Measurements from ENCODE around the gene ERRFI1. TPM values are rescaled to one million over a fixed set of nuclear protein-coding genes. Genes with fewer than 3 reads are reported as not detected.

ERRFI1 gene
- total and polyA plus RNA-seq, 10 donors, result 2.0 to 12.5 (median 7.9) TPM

DNA sequence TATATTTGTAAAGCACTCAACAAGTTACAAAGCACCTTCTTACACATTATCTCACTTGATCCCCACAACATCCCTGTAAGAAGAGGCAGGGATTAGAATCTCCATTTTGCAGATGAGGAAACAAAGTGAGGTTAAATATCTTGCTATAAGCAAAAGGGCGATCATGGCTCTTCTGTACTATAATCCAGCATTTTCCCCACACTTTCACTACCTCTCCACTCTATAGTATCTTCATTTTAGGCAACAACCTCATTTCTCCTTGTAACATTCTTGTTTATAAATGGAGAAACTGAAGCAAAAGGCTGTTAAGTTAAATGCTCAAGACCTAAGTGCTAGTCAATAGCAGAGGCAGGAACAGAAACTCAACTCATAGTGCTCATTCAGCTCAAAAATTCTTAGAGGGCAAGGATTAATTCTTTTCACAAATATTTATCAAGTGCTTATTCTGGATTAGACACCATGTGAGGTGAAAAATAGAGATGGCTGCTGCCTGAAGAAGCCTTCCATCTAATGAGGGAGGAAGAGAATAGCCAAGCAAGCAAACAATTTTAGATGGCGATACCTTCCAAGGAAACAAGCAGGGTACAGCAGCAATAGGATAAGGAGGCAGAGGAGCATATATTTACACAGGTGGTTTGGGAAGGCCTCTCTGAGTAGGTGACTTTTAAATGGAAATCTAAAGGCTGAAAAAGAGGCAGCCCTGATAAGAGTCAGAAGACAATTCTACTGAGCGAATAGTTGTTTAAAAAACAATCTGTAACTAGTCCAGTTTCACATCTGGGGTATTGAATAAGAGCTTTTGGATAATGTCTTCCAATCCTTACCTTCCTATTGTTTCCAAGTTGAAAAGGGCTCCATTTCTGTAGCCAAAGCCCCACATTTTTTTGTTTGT, 3.5 kb downstream of the ERRFI1 start:
- Histone ChIP-seq H3K27me3 (replicated peaks in 1 of 7) (peaks cover 0 to 39% (median 9%) of the 10 kb centered on the region in 7 donors), H3K4me3 (no peak overlapping the region), H3K36me3 (no peaks in the 10 kb centered on the region), H3K4me1 (peaks cover 0 to 40% (median 22%) of the 10 kb centered on the region in 6 donors), H3K27ac (no peak overlapping the region), H3K9me3 (no peaks in the 10 kb centered on the region)
- intact Hi-C loops (cut with DNase I; ENCODE audit: low total_unique reads), result no loop called here
- TF ChIP-seq POLR2AphosphoS5 (IDR thresholded peaks at IDR 0.05) (no peak), POLR2A (IDR thresholded peaks at IDR 0.05) (no peak)
- TF ChIP-seq, protein P1, sequence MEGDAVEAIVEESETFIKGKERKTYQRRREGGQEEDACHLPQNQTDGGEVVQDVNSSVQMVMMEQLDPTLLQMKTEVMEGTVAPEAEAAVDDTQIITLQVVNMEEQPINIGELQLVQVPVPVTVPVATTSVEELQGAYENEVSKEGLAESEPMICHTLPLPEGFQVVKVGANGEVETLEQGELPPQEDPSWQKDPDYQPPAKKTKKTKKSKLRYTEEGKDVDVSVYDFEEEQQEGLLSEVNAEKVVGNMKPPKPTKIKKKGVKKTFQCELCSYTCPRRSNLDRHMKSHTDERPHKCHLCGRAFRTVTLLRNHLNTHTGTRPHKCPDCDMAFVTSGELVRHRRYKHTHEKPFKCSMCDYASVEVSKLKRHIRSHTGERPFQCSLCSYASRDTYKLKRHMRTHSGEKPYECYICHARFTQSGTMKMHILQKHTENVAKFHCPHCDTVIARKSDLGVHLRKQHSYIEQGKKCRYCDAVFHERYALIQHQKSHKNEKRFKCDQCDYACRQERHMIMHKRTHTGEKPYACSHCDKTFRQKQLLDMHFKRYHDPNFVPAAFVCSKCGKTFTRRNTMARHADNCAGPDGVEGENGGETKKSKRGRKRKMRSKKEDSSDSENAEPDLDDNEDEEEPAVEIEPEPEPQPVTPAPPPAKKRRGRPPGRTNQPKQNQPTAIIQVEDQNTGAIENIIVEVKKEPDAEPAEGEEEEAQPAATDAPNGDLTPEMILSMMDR (IDR thresholded peaks at IDR 0.05 in 8 of 11, conservative IDR thresholded peaks at IDR 0.05 in 3 of 11), result no peak
- WGBS, 5 donors, result 91 to 98% (median 94%) methylated on average over 3 of the region's 3 CpGs
- no peak for DNase-seq

DNA sequence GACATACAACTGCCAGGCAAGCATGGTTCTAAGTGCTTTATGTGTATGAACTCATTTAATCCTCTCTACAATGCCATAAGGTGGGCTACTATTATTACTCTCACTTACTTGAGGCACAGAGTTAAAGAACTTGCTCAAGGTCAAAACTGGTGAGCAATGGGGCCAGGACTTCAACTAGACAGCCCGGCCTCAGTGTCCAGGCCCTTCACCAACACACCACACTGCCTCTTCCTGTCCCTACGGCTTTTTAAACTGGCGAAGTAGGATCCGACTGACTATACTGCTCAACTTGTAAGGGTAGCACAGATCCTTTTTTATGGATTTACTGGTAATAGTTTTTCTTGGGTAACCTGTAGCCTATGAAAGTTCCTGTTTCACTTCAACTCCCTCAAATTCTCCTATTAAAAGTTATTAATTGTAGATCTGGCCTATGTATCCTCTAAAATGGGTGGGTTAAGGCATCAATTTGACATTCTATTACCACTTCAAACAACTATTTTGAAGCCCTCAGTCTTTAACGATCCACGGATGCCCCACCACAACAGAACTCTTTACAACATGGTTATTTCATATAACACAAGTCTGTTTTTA, 4.3 kb downstream of the ERRFI1 start:
- TF ChIP-seq POLR2AphosphoS5 (IDR thresholded peaks at IDR 0.05) (no peak), POLR2A (IDR thresholded peaks at IDR 0.05) (no peak)
- TF ChIP-seq, protein P1 (IDR thresholded peaks at IDR 0.05 in 8 of 11, conservative IDR thresholded peaks at IDR 0.05 in 3 of 11), result no peak
- Histone ChIP-seq H3K27ac (no peak overlapping the region), H3K4me1 (peaks cover 0 to 35% (median 21%) of the 10 kb centered on the region in 6 donors), H3K27me3 (replicated peaks in 1 of 7) (peaks cover 0 to 31% (median 9%) of the 10 kb centered on the region in 7 donors), H3K36me3 (no peaks in the 10 kb centered on the region), H3K4me3 (no peak overlapping the region), H3K9me3 (no peaks in the 10 kb centered on the region)
- no peak for DNase-seq
- intact Hi-C loops (cut with DNase I; ENCODE audit: low total_unique reads), result no loop called here
- WGBS, 5 donors, result 90 to 93% (median 91%) methylated on average over 6 of the region's 6 CpGs

DNA sequence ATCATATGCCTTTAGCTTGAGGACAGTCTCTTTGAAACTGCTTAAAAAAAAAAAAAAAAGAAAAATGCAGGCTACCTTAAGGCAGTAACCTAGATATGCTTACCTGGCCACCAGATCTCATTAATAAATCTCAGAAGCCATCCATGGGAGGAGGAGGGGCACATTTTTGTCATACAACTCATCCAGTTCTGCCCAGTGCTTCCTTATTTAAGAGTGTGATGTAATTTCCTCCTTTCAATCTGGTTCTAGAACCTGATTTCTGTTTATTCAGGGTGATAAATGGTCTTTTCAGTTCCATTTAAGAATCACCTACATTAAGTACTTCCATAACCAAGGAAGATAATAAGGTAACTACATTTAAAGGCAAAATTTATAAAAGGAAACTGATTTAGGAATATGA, 6.1 kb downstream of the ERRFI1 start:
- Histone ChIP-seq H3K27me3 (replicated peaks in 1 of 7) (peaks cover 0 to 16% (median 5%) of the 10 kb centered on the region in 7 donors), H3K4me1 (peaks cover 3 to 36% (median 16%) of the 10 kb centered on the region in 6 donors), H3K36me3 (no peaks in the 10 kb centered on the region), H3K27ac (no peak overlapping the region), H3K9me3 (no peaks in the 10 kb centered on the region), H3K4me3 (no peak overlapping the region)
- TF ChIP-seq POLR2AphosphoS5 (IDR thresholded peaks at IDR 0.05) (no peak), POLR2A (IDR thresholded peaks at IDR 0.05) (no peak)
- TF ChIP-seq, protein P1 (IDR thresholded peaks at IDR 0.05 in 8 of 11, conservative IDR thresholded peaks at IDR 0.05 in 3 of 11), result no peak
- intact Hi-C loops (cut with DNase I; ENCODE audit: low total_unique reads), result no loop called here
- DNase-seq, result no peak

DNA sequence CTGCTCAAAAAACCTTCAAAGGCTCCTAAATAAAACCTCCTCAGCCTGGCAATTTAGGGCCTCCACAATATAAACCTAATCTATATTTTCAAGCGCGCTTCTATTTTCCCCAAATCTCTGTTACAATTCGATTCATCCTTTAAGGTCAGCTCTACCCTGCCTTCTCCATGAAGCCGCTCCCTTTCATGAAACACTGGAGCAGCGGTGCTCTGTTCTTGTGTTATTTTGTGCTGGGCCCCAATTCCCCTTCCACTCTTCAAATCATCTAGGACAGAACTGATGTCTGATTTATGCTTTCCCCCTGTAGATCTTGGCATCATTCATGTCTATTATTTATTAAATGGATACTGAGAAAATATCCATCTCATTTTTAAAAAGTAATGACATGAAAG, 6.9 kb downstream of the ERRFI1 start:
- TF ChIP-seq POLR2A (IDR thresholded peaks at IDR 0.05), result no peak
- TF ChIP-seq, protein P1 (IDR thresholded peaks at IDR 0.05 in 8 of 11, conservative IDR thresholded peaks at IDR 0.05 in 3 of 11), result no peak
- TF ChIP-seq POLR2AphosphoS5 (IDR thresholded peaks at IDR 0.05), result no peak
- intact Hi-C loops (cut with DNase I; ENCODE audit: low total_unique reads), result loop anchor here (10.0 kb wide), 2 partner anchors 296 to 326 kb away; partner anchors contain the start of gene SLC45A1
- Histone ChIP-seq H3K27ac (no peak overlapping the region), H3K36me3 (peaks cover 0 to 4% (median 0%) of the 10 kb centered on the region in 6 donors), H3K4me3 (no peak overlapping the region), H3K4me1 (peaks cover 5 to 35% (median 13%) of the 10 kb centered on the region in 6 donors), H3K9me3 (no peaks in the 10 kb centered on the region), H3K27me3 (replicated peaks in 1 of 7) (peaks cover 0 to 8% (median 0%) of the 10 kb centered on the region in 7 donors)
- DNase-seq, result no peak
- WGBS, 5 donors, result 96 to 98% (median 97%) methylated on average over 5 of the region's 5 CpGs

Measured in spleen (tissue), 11 donors.